MV-4-11 (cell line): Measurements from ENCODE around the gene OR5M3.

Experiments used
- DNase-seq: peaks from one replicate; lab custom pipeline; 2025; lab: John Stamatoyannopoulos, UW

OR5M3 gene

DNA sequence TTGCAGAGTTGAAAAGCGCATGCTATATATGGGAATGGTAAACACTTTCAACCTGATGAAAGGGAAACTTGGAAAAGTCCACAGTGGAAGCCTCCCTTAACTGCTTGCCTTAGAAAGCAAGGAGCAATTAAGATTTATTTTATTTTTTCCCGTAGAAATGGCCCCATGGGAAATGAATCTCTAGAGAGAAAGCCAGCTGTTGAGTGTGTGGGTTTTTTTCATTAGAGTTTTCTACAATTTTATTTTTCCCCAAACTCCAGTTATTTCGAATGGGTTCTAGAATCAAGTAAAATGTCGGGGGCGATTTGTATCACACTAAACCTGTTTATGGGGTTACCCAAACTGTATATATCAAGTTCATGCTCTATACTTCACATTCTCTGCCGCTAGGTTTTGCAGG is at the start of gene OR5M3:
Gene OR5M3, minus strand, starts transcription at position 101 of the 400 bp plus-strand sequence. CDS start 2,855 bp downstream, outside the sequence.
- no peak for DNase-seq

DNA sequence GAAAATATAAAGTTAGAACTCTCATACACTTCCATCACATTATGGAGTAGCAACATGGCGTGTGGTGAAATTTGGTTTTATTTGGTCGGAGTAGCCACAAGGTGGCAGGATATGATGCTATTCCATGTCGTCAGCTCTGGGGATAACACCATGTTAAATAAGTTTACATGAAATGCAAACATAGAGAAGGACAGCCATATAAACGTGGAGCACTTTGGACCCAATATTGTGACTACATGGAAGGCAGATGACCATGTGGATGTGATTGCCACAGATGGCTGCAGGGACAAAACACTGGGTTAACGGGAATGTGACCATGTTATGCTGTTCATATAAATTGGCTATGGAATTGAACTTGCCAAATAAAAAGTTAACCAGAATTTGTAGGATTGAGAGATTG is 48.9 kb upstream of the OR5M3 start:
- no peak for DNase-seq

DNA sequence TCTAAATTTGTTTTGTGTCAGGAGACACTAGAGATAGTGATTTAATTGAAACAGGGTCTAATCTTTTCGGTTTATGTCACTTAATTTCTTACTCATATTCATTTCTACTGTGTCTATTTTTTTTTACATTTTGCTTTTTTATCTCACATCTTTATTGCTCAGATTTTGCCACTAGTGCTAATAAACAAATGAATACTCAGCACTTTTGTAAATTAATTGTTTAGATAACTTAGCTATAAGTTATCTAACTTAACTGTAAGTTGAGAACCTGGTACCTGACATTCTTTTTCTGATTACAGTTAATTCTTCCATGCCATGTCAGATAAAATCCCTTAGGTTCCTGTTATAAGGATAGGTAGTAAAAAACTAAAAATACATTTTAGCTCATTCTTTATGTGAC is 40.1 kb upstream of the OR5M3 start:
- no peak for DNase-seq

DNA sequence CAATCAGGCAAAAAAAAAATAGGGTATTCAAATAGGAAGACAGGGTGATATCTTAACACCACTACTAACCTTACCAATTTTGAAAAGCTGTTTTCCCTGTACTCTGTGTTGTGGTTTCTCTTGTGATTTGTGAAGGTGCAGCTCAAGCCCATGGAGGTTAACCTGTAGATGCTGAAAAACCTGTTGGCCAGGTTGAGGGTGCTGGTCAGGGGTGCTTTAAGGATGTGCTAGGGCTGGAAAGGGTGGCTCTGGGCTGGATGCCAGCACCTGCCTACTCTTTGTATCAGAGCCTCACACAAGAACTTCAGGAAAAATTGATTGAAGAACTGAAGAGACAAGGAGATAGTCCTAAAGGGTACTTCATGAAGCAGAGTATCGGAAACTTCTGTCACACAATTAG is 36.3 kb upstream of the OR5M3 start:
- no peak for DNase-seq

GRCh38 chr11:56497010-56497409 is 23.9 kb upstream of the OR5M3 start:
- DNase-seq, result no peak

DNA sequence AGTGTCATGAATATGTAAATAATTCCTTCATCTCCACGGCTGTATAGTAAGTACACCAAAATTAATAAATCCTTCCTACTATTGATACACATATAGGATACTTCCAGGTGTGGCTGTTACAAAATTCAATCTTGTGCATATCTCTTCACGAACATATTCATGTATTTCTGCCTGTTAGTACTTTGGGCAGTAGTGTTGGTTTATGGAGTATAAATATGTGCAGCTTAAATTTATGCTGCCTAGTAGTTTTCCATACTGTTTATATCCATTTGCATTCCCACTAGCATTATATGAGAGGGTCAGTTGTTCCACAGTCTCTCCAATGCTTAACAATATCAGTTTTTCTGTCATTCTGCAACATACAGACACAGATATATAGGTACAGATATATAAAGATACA is 22.0 kb upstream of the OR5M3 start:
- DNase-seq, result no peak

DNA sequence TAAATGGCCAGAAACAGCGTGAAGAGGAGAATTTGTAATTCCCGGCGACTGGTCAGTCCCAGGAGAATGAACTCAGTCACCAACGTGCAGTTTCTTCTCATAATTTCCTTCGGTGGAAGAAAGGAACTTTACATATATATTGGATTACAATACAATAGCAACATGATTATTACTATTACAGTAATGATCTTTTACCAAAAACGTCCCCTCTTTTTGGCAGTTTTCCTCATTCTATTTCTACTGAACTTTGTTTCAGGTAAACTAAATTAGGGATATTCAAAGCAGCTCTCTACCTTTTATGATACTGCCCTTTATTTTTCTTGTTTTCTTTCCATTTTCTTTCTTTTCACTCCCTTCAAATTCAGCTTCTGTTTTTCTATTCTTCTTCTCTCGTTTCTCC is 18.1 kb upstream of the OR5M3 start, which contains the start of gene OR5M8:
Gene OR5M8, minus strand, starts transcription at position 101 of the 400 bp plus-strand sequence. Its CDS starts 0 bp downstream, at position 101.
- no peak for DNase-seq

GRCh38 chr11:56486801-56487200 is 13.6 kb upstream of the OR5M3 start:
- DNase-seq, result no peak

- DNase-seq, result no peak
Observed at GRCh38 chr11:56474729-56475235, 1.6 kb upstream of the OR5M3 start.

DNA sequence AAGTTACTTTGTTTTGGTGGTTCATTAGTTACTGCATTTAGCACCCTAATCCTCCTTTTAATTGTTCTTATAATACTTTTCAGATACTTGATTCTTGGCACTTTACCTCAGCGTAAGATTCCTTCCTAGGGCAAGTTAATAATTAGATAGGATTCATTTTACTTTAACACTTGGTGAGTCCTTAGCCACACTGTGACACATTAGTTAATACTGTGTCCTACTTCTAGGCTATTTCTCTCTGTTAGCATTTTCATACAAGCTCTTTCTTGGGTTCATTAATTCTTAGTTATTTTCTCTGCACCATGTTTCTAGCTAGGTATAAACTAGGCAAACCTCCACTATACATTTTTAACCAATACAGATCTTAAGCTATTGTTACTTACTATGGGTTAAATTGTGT is 16.1 kb downstream of the OR5M3 start:
- no peak for DNase-seq

DNA sequence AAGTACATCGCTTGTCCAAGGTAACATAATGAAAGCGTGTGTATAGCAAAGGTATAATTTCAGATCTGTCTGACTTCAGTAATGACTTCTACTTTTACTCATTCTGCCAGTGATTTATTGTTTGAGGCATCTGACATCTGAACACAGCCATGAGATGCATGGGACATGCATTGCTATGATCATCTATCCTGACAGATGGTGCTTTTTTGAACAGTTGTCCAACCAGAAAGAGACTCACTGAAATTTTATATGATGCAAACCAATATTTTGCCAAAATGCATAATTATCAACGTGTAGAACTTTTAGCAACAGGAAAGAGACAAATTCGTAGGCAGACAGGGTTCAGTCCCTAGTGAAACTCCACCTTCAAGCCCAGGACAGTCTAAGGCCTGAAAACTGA is 19.6 kb downstream of the OR5M3 start:
- no peak for DNase-seq
